BLaER1 treated with 17β-estradiol and CSF1 and Interleukin-3, amounts not matched to agents 10 nM and 100 nM (cell line): Measurements from ENCODE around the gene SMARCA2.

Experiments used
- H3K27ac ChIP-seq, 11 experiments: shearing (Covaris generic); formaldehyde crosslinking; 2 replicates each; pipeline ENCODE4 v1.8.1; 2022
- H3K27me3 ChIP-seq, 11 experiments: shearing (Covaris generic); formaldehyde crosslinking; 2 replicates each; pipeline ENCODE4 v1.8.1; 2022
- H3K36me3 ChIP-seq, 11 experiments: shearing (Covaris generic); formaldehyde crosslinking; 2 replicates each; pipeline ENCODE4 v1.8.1; 2022
- H3K4me1 ChIP-seq, 10 experiments: shearing (Covaris generic); formaldehyde crosslinking; 2 replicates each; pipeline ENCODE4 v1.8.1; 2022
- H3K4me2 ChIP-seq, 11 experiments: shearing (Covaris generic); formaldehyde crosslinking; 2 replicates each; pipeline ENCODE4 v1.8.1; 2022
- H3K4me3 ChIP-seq, 10 experiments: shearing (Covaris generic); formaldehyde crosslinking; 2 replicates each; pipeline ENCODE4 v1.8.1; 2022
- H3K9ac ChIP-seq, 11 experiments: shearing (Covaris generic); formaldehyde crosslinking; 2 replicates each; pipeline ENCODE4 v1.8.1; 2022
- H3K9me3 ChIP-seq, 11 experiments: shearing (Covaris generic); formaldehyde crosslinking; replicated peaks in 1 of 11; 2 replicates each; pipeline ENCODE4 v1.8.1; 2022
- H4K20me1 ChIP-seq, 11 experiments: shearing (Covaris generic); formaldehyde crosslinking; 2 replicates each; pipeline ENCODE4 v1.8.1; 2022
- Cebpa-rat ChIP-seq, 11 experiments: shearing (Covaris generic); IDR thresholded peaks; 2 replicates each; pipeline ENCODE4 v1.8.1; 2022

The SMARCA2 gene

DNA sequence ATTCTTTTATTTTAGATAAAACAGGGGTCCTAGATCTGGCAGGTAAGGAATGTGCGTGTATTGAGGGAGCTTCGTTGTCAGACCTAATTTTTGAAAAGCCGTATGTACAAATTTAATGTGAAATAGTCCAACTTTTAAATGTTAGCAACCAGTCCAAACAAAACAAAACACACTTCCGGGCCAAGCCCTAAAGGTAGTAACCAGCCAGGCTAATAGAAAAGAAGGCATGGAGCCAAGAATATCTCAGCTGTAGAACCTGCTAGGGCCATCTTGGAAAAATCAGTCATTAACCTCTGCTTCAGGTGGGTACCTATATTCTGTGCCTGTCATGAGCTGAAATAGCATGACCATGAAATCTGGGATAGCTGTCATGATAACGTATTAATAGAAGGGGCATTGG is 71.0 kb downstream of the SMARCA2 start:
- peaks cover 87 to 100% (median 99%) of the 10 kb centered on the region in 11 experiments for H3K36me3 ChIP-seq
- no peaks in the 10 kb centered on the region for H3K27me3 ChIP-seq
- 0 out of 22 replicates have a peak overlapping the region, but pooled peaks of 2 of the 11 experiments have one; percentile 6 to 23 for H3K4me2 ChIP-seq
- H3K27ac ChIP-seq, result no peak overlapping the region
- peaks cover 5 to 20% (median 13%) of the 10 kb centered on the region in 10 experiments; a peak in 16 of 20 replicates for H3K4me1 ChIP-seq
- no peak for TF ChIP-seq Cebpa-rat (IDR thresholded peaks at IDR 0.05)
- H4K20me1 ChIP-seq, result no peaks in the 10 kb centered on the region; a peak in 2 of 22 replicates
- no peak overlapping the region for H3K9ac ChIP-seq
- no peaks in the 10 kb centered on the region for H3K9me3 ChIP-seq
- no peak overlapping the region for H3K4me3 ChIP-seq

DNA sequence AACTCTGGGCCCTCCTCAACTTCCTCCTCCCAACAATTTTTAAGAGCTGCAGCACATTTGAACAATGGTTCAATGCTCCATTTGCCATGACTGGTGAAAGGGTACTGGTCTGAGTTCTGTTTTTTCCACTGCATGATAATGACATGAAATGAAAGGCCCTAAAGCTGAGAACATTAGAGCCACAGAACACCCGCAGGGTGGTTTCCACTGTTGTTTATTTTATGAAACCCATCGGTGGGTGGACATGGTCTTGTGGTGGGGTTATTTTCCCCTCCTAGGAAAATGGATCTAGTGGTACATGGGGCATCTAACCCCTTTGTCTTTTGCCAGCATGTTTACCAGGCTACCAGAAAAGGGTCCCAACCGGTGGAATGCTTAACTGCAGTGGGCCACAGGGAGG is 71.8 kb downstream of the SMARCA2 start:
- Histone ChIP-seq H3K9ac (no peak overlapping the region), H3K36me3 (peaks cover 87 to 100% (median 99%) of the 10 kb centered on the region in 11 experiments)

DNA sequence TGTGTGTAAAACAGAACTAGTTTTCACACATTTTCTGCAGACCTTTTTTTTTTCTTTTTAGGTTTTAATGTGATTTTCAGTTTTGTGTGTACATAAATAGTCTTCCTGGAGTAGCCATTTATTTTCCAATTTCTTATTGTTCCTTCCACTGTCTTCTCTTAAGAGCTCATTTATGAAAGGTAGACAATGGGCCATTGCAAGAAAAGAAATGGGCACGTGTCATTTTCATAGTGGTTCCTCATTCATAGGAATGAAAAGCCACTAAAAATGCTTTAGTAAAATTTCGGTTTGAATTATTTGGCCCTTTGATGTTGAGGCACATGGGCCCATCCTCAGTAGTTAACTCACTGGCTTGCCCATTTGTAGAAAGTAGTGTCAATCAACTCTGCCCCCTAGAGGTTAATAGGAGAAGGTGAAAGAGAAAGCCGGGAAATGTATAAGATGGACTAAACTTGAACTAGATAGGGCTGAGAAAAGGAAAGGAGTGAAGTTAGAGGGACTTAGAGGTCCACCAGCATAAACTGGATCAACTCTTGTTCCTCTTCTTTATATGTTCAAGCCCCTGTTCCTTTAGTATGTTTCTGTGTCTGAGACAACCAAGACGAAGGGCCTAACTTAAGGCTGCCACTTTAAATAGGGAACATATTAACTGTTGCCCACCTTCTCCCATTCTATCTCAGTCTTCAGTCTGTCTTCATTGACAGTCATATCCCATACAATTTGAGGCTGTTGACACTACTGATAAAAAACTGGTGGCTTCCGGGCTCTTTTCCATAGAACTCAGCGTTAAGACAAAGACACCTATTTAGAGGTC is 72.6 kb downstream of the SMARCA2 start:
- Histone ChIP-seq H4K20me1 (no peaks in the 10 kb centered on the region; a peak in 2 of 22 replicates), H3K27ac (no peak overlapping the region), H3K27me3 (no peaks in the 10 kb centered on the region), H3K4me2 (no peak overlapping the region), H3K4me1 (peaks cover 5 to 20% (median 13%) of the 10 kb centered on the region in 10 experiments; a peak in 16 of 20 replicates), H3K9me3 (no peaks in the 10 kb centered on the region), H3K4me3 (no peak overlapping the region), H3K9ac (no peak overlapping the region), H3K36me3 (peaks cover 89 to 100% (median 99%) of the 10 kb centered on the region in 11 experiments)
- no peak for TF ChIP-seq Cebpa-rat (IDR thresholded peaks at IDR 0.05)

More for the DNA sequence above, 71.8 kb downstream of the SMARCA2 start:
- no peak overlapping the region for H3K4me3 ChIP-seq
- no peak overlapping the region for H3K4me2 ChIP-seq
- TF ChIP-seq Cebpa-rat (IDR thresholded peaks at IDR 0.05), result no peak
- no peaks in the 10 kb centered on the region; a peak in 3 of 22 replicates for H4K20me1 ChIP-seq
- peaks cover 5 to 20% (median 13%) of the 10 kb centered on the region in 10 experiments; a peak in 16 of 20 replicates for H3K4me1 ChIP-seq
- H3K9me3 ChIP-seq, result no peaks in the 10 kb centered on the region
- H3K27ac ChIP-seq, result no peak overlapping the region
- no peaks in the 10 kb centered on the region for H3K27me3 ChIP-seq

DNA sequence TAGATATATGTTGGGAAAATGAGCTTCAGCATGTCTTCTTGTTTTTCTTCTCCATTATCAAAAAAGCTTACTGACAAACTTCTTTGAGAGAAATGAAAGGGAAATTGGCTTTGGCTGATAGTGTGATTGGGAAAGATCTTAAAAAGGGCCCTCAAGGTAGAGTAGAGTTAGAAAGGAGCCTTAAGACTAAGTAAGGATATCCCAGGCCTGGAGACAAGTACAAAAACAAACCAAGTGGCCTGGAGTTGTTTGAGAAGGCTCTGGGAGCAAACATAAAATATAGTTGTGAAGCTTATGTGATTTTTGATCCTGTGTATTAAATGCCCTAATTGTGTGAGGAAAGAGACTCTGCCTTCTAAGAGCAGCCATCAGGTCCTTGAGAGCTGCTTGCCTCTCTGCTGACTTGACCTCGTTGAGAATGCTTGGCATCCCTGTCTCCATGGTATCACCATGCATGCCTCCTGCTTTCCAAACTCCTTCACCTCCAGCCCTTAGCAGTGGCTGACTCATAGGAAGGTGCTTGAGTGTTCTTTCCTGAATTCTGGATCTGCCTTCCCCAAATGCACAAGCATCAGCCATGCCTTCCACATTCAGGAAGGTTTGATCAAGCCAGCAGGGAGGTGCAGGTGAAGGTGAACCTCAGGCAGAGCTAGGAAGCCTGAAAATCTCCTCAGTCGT is 78.9 kb downstream of the SMARCA2 start:
- no peaks in the 10 kb centered on the region for H3K27me3 ChIP-seq
- no peak overlapping the region for H3K27ac ChIP-seq
- peaks cover 88 to 100% (median 100%) of the 10 kb centered on the region in 11 experiments for H3K36me3 ChIP-seq
- no peak overlapping the region for H3K9ac ChIP-seq
- peaks cover 13 to 29% (median 18%) of the 10 kb centered on the region in 11 experiments for H3K9me3 ChIP-seq
- no peak overlapping the region for H3K4me2 ChIP-seq
- peaks cover 0 to 7% (median 0%) of the 10 kb centered on the region in 10 experiments; a peak in 3 of 20 replicates for H3K4me1 ChIP-seq
- peaks cover 0 to 6% (median 0%) of the 10 kb centered on the region in 11 experiments; a peak in 2 of 22 replicates for H4K20me1 ChIP-seq
- H3K4me3 ChIP-seq, result no peak overlapping the region
- no peak for TF ChIP-seq Cebpa-rat (IDR thresholded peaks at IDR 0.05)

DNA sequence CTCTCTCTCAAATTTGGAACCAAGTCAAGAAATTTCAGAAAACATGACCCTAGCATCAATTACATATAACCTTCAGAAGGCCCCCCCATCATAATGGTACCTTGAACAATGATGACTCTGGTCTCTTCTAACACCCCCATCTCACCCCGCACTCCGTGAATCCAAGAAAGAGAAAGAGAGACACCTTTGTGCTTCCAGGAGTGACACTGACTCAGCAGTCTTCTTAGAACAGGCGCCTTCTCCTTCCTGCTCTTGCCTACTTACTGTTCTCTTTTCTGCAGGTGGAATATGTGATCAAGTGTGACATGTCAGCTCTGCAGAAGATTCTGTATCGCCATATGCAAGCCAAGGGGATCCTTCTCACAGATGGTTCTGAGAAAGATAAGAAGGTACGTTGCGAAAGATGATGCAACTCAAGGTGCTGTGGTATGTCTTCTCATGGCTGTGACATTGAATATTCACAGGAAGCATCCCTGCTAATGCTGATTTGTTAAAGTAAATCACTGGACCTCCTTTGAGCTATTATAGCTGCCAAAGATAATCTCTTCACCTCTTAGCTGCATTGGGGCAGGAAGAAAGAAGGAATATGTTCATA is 81.3 kb downstream of the SMARCA2 start:
- peak in 2 of 11 experiments; percentile 65 to 66; a peak in 4 of 22 replicates for TF ChIP-seq Cebpa-rat (IDR thresholded peaks at IDR 0.05)

DNA sequence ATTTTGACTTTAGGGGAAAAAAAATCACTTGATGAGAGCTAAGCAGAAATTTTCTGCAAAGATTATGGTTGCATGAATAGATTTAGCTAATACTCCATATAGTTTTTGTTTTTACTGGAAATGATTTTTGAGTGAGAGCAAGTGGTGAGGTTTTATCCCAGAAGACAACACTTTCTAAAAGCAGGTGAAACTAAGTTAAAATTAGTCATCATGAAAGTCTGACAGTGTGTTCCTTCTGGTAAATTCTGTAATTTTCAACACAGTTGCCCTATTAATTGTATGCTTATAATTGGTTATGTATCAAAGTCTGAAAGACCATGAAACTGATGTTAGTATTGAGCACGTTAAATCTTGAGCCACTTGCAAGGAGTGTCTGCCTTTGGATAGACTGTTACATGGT is 91.5 kb downstream of the SMARCA2 start:
- no peak overlapping the region for H3K9ac ChIP-seq

More for the DNA sequence above, 81.3 kb downstream of the SMARCA2 start:
- Histone ChIP-seq H3K9ac (no peak overlapping the region), H3K36me3 (peaks cover 89 to 100% (median 100%) of the 10 kb centered on the region in 11 experiments), H3K27ac (no peak overlapping the region), H3K4me2 (no peak overlapping the region), H3K9me3 (peaks cover 31 to 50% (median 40%) of the 10 kb centered on the region in 11 experiments), H3K27me3 (no peaks in the 10 kb centered on the region), H3K4me1 (peaks cover 0 to 7% (median 0%) of the 10 kb centered on the region in 10 experiments; a peak in 2 of 20 replicates), H3K4me3 (no peak overlapping the region), H4K20me1 (peaks cover 0 to 6% (median 0%) of the 10 kb centered on the region in 11 experiments; a peak in 2 of 22 replicates)

DNA sequence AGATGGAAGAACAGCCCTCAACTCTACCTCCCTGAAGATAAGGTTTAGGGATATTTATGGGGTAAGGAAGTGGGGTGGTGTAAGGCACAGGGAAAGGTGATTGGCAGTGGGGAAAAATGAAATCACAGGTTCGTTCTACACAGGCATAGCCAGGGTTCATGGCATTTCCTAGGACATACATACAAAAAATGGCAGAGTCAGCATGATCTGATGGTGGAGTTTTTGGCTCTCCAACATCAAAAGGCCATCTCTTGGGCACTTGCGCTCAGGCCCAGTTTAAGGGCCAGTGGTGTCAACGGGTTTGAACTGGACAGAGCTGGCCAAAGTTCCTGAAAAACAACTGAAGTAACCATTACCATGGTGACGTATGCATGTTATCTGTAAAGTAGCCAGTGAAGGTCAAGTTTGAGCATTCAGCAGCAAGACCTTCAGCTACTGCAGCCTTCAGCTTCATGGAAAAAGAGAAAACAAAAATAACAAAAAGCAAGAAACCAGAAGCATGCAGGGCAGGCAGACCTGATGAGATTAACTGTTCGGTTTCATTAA is 92.8 kb downstream of the SMARCA2 start:
- no peak overlapping the region for H3K9ac ChIP-seq
- H3K4me2 ChIP-seq, result no peak overlapping the region
- H3K4me3 ChIP-seq, result no peak overlapping the region
- H3K4me1 ChIP-seq, result no peaks in the 10 kb centered on the region
- TF ChIP-seq Cebpa-rat (IDR thresholded peaks at IDR 0.05), result no peak
- no peaks in the 10 kb centered on the region for H3K27me3 ChIP-seq
- peaks cover 95 to 100% (median 98%) of the 10 kb centered on the region in 11 experiments for H3K36me3 ChIP-seq
- H4K20me1 ChIP-seq, result no peaks in the 10 kb centered on the region; a peak in 1 of 22 replicates
- no peaks in the 10 kb centered on the region for H3K9me3 ChIP-seq
- no peak overlapping the region for H3K27ac ChIP-seq

More for the DNA sequence above, 91.5 kb downstream of the SMARCA2 start:
- Histone ChIP-seq H3K27me3 (no peaks in the 10 kb centered on the region), H3K9me3 (no peaks in the 10 kb centered on the region), H3K4me3 (no peak overlapping the region), H3K27ac (no peak overlapping the region), H3K36me3 (peaks cover 95 to 100% (median 98%) of the 10 kb centered on the region in 11 experiments), H3K4me1 (no peaks in the 10 kb centered on the region), H3K4me2 (no peak overlapping the region), H4K20me1 (no peaks in the 10 kb centered on the region; a peak in 1 of 22 replicates)
- TF ChIP-seq Cebpa-rat (IDR thresholded peaks at IDR 0.05), result no peak

- no peak overlapping the region for H3K4me2 ChIP-seq
- no peaks in the 10 kb centered on the region for H3K9me3 ChIP-seq
- no peak overlapping the region for H3K4me3 ChIP-seq
- no peaks in the 10 kb centered on the region for H3K4me1 ChIP-seq
- H4K20me1 ChIP-seq, result no peaks in the 10 kb centered on the region
- H3K27me3 ChIP-seq, result no peaks in the 10 kb centered on the region
- no peak overlapping the region for H3K9ac ChIP-seq
- H3K27ac ChIP-seq, result no peak overlapping the region
- no peak for TF ChIP-seq Cebpa-rat (IDR thresholded peaks at IDR 0.05)
- H3K36me3 ChIP-seq, result peaks cover 97 to 100% (median 98%) of the 10 kb centered on the region in 11 experiments
Measured at GRCh38 chr9:2109069-2109650, 94.0 kb downstream of the SMARCA2 start.
